GM12873 (cell line): ENCODE results near the gene QRFP.

Experiments
- CTCF ChIP-seq: IDR thresholded peaks from 2 replicates; pipeline ENCODE4 v1.5.1; 2012; ENCODE audit warnings: low read depth, mild to moderate bottlenecking, moderate library complexity, low read length, control low read depth; ENCODE audit not compliant: insufficient read depth; ENCODE audit errors: missing control alignments

QRFP gene

GRCh38 chr9:130878295-130878694 lies 18.3 kb downstream of the QRFP start:
- TF ChIP-seq CTCF = no peak

GRCh38 chr9:130877300-130877699 lies 19.3 kb downstream of the QRFP start:
- no peak for TF ChIP-seq CTCF

- no peak for TF ChIP-seq CTCF
Observed at GRCh38 chr9:130874783-130875182, 21.8 kb downstream of the QRFP start.

- TF ChIP-seq CTCF = no peak
Observed at GRCh38 chr9:130873966-130874365, 22.6 kb downstream of the QRFP start.

GRCh38 chr9:130872912-130873503 lies 23.6 kb downstream of the QRFP start:
- no peak for TF ChIP-seq CTCF

GRCh38 chr9:130872508-130872907 lies 24.1 kb downstream of the QRFP start:
- TF ChIP-seq CTCF = no peak

GRCh38 chr9:130872093-130872492 lies 24.5 kb downstream of the QRFP start:
- no peak for TF ChIP-seq CTCF
